HFFc6 (cell line): Measurements from ENCODE around the gene RALGPS1. TPM values are rescaled to one million over a fixed set of nuclear protein-coding genes. Genes with fewer than 3 reads are reported as not detected.

Experiments
- DNase-seq: peaks from one replicate; pipeline ENCODE4 v3.0.0-alpha.2; 2018
- H3K27ac Mint-ChIP-seq: 2 replicates; pipeline ENCODE4 v1.8.0; 2020; ENCODE audit warnings: mild to moderate bottlenecking, mixed read lengths
- H3K27me3 Mint-ChIP-seq: 2 replicates; pipeline ENCODE4 v1.8.0; 2021; ENCODE audit warnings: mild to moderate bottlenecking, moderate library complexity, mixed read lengths; ENCODE audit not compliant: insufficient read depth
- H3K36me3 Mint-ChIP-seq: 2 replicates; pipeline ENCODE4 v1.8.0; 2021; ENCODE audit warnings: low read depth, mixed read lengths
- H3K4me1 Mint-ChIP-seq: 2 replicates; pipeline ENCODE4 v1.8.0; 2020; ENCODE audit warnings: low read depth, mixed read lengths
- H3K4me3 Mint-ChIP-seq: 2 replicates; pipeline ENCODE4 v1.8.0; 2020; ENCODE audit warnings: mild to moderate bottlenecking, moderate library complexity, mixed read lengths
- H3K9me3 Mint-ChIP-seq: 2 replicates; pipeline ENCODE4 v1.8.0; 2020; ENCODE audit warnings: mild to moderate bottlenecking, mixed read lengths
- total RNA-seq, 6 experiments: library from RNA; stranded (reverse); fragmentation: NEBNext Ultra II Directional; extraction: Animal tissue kit (Norgen Biotek cat#: 25700); gene quantifications; 2 replicates in 1 of 6; 3 replicates in 5 of 6; pipeline ENCODE4 v1.2.3, GENCODE V29; 2021
- TF ChIP-seq, protein P1 (sequence below): fragments of 200-600 bp; sonication (generic); IDR thresholded peaks from 2 replicates; pipeline ENCODE4 v1.5.0; 2021; ENCODE audit warnings: antibody characterized with exemption, mild to moderate bottlenecking

The RALGPS1 gene
- total RNA-seq, 6 experiments from 2014 or later = 0.68 to 1.6 (median 1.1) TPM

DNA sequence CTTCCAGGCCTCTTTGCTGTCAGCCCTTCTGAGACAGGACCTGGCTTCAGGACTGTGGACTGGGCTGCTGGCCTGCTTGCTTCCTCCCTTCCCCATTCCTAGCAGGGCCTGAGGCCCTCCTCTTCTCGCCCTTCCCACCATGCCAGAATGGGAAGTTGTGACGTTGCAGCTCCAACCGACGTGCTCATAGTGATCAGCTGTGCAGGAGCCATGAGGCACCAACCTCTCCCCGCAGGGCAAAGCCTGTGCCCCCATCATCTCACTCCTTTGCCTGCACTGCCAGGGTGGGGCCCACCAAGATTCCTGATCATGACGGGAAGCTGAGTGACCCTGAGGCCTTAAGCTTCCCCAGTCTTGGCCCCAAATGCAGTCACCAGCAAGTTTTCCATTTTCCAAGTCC, 304.9 kb downstream of the RALGPS1 start:
- peaks cover 6% of the 10 kb centered on the region for H3K4me1 Mint-ChIP-seq
- TF ChIP-seq, protein P1, sequence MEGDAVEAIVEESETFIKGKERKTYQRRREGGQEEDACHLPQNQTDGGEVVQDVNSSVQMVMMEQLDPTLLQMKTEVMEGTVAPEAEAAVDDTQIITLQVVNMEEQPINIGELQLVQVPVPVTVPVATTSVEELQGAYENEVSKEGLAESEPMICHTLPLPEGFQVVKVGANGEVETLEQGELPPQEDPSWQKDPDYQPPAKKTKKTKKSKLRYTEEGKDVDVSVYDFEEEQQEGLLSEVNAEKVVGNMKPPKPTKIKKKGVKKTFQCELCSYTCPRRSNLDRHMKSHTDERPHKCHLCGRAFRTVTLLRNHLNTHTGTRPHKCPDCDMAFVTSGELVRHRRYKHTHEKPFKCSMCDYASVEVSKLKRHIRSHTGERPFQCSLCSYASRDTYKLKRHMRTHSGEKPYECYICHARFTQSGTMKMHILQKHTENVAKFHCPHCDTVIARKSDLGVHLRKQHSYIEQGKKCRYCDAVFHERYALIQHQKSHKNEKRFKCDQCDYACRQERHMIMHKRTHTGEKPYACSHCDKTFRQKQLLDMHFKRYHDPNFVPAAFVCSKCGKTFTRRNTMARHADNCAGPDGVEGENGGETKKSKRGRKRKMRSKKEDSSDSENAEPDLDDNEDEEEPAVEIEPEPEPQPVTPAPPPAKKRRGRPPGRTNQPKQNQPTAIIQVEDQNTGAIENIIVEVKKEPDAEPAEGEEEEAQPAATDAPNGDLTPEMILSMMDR = no peak
- no peaks in the 10 kb centered on the region for H3K36me3 Mint-ChIP-seq
- no peak overlapping the region for H3K27ac Mint-ChIP-seq
- peaks cover 32% of the 10 kb centered on the region for H3K27me3 Mint-ChIP-seq
- no peaks in the 10 kb centered on the region for H3K9me3 Mint-ChIP-seq
- no peak for DNase-seq
- no peak overlapping the region for H3K4me3 Mint-ChIP-seq

DNA sequence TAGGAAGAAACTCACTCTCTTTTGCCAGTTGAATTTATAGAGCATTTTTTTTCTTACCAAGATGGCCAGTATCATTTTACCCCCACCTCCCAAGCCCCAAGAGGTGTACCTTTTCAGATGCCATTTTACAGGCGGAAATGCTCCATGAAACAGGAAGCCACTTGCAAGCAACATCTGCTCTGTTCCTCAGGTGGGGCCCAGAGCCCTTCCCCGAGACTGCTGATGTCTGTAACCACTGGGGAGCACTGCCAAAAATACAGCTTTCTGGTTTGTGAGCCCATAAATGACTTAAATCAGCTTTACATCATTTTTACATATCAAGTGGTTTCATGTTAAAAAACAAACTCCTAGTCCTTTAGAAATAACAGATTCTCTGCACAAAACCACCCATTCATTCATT, 307.1 kb downstream of the RALGPS1 start:
- TF ChIP-seq, protein P1 = no peak
- Mint-ChIP-seq H3K4me1 (peaks cover 10% of the 10 kb centered on the region; the same call in 1 of the 2 replicates), H3K9me3 (no peaks in the 10 kb centered on the region), H3K27me3 (peaks cover 34% of the 10 kb centered on the region), H3K4me3 (no peak overlapping the region), H3K27ac (no peak overlapping the region), H3K36me3 (no peaks in the 10 kb centered on the region)
- DNase-seq = no peak

DNA sequence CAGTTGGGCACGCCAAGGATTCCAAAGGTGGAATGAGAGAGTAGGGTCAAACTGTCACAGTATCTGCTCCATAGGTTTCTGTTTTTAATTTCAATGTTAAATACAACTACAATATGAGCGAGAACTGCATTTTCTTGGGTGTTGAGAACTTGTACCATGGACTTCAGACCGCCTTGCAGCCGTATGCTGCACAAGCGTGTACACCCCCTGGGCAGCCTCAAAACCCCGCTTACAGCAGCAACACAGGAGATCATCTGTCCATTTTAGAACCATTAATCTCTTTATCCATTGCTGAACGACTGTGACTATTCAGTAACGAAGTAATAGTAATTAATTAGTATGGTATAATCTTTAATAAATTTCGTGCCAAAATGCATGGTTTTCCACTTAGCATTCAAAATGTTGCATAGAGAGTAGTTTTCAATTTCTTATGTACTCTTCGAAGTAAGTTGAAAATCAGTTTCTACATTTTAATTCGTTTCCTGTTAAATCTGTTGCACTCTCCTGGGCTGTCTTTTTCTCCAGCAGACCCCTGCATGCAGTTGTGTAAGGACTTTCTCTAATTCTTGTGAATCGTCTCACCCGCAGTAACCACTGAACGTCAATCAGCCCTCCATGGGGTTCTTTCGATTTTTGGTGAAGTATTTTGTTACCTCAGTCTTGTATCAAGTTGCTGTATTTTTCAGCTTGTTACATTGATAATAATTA, 308.0 kb downstream of the RALGPS1 start:
- peaks cover 32% of the 10 kb centered on the region for H3K27me3 Mint-ChIP-seq
- TF ChIP-seq, protein P1 = no peak
- H3K4me3 Mint-ChIP-seq = no peak overlapping the region
- H3K9me3 Mint-ChIP-seq = no peaks in the 10 kb centered on the region
- peaks cover 11% of the 10 kb centered on the region; the same call in 1 of the 2 replicates for H3K4me1 Mint-ChIP-seq
- H3K36me3 Mint-ChIP-seq = no peaks in the 10 kb centered on the region
- DNase-seq = no peak
- H3K27ac Mint-ChIP-seq = no peak overlapping the region

DNA sequence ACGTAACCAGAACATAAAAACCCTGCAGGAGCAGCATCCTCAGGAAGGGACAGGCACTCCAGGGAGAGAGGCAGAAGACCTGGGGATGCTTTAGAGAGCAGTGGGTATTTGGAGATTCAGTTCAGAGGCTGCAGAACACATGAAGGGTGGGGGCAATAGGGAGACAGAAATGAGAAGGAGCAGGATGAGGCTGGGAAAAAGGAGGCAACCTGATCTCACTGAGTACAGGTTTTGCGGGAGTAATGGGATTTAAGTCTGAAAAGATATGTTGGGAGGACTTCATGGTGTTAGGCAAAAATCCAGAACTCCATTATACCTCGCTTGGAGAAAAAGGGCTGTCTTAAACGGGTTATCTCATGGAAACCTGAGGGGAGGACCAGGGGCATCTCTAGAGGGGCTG, 308.7 kb downstream of the RALGPS1 start:
- Mint-ChIP-seq H3K27me3 (peaks cover 27% of the 10 kb centered on the region), H3K36me3 (no peaks in the 10 kb centered on the region), H3K4me1 (peaks cover 11% of the 10 kb centered on the region; the same call in 1 of the 2 replicates), H3K27ac (no peak overlapping the region), H3K4me3 (no peak overlapping the region), H3K9me3 (no peaks in the 10 kb centered on the region)
- no peak for DNase-seq
- TF ChIP-seq, protein P1 = no peak

DNA sequence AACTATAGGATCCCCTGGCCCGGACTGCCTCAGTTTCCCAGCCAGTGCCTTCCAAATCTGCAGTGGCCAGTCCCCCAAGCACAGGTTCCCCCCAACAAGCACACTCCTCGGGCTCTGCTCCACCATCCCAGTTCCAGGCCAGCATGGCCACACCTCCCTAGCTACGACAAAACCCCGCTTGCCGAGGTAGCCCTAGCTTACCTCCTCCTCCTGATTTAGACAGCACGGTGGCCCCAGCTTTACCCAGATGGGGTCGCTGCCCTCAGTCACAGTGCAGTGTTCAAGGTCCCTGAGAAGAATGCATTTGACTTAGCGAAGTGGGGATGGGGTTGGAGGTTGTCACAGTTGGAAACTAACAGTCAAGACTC, 309.2 kb downstream of the RALGPS1 start:
- Mint-ChIP-seq H3K4me3 (no peak overlapping the region), H3K9me3 (no peaks in the 10 kb centered on the region), H3K27me3 (peaks cover 26% of the 10 kb centered on the region), H3K4me1 (peaks cover 11% of the 10 kb centered on the region; the same call in 1 of the 2 replicates), H3K36me3 (no peaks in the 10 kb centered on the region), H3K27ac (no peak overlapping the region)
- TF ChIP-seq, protein P1 = no peak
- no peak for DNase-seq
